HG02938 (cell line): ENCODE data around the gene TMEM47.

ENCODE experiments used
- ATAC-seq: cut with Tn5 transposase; IDR thresholded peaks from one replicate; pipeline ENCODE4 v1.9.1; 2021; ENCODE audit warnings: mild to moderate bottlenecking, moderate library complexity; ENCODE audit not compliant: unreplicated experiment

TMEM47 gene

GRCh38 chrX:34656842-34657725 is at the start of gene TMEM47:
TSS of gene TMEM47 (minus strand) at chrX:34657285. CDS start at chrX:34657029, 256 bp downstream.
- ATAC-seq, result no peak

GRCh38 chrX:34687095-34687494 is 30.0 kb upstream of the TMEM47 start:
- ATAC-seq, result no peak

GRCh38 chrX:34659575-34659974 is 2.5 kb upstream of the TMEM47 start:
- no peak for ATAC-seq

- no peak for ATAC-seq
Measured at GRCh38 chrX:34658326-34658725, 1.2 kb upstream of the TMEM47 start.

GRCh38 chrX:34657726-34658070 is 613 bp upstream of the TMEM47 start:
- ATAC-seq, result no peak

- ATAC-seq, result no peak
Measured at GRCh38 chrX:34656467-34656841, 631 bp downstream of the TMEM47 start.

- ATAC-seq, result no peak
Measured at GRCh38 chrX:34655501-34656455, 1.3 kb downstream of the TMEM47 start.

GRCh38 chrX:34654696-34655490 is 2.2 kb downstream of the TMEM47 start:
- no peak for ATAC-seq

- no peak for ATAC-seq
Measured at GRCh38 chrX:34653811-34654210, 3.3 kb downstream of the TMEM47 start.

- ATAC-seq, result no peak
Measured at GRCh38 chrX:34642849-34643248, 14.2 kb downstream of the TMEM47 start.

- no peak for ATAC-seq
Measured at GRCh38 chrX:34638116-34638515, 19.0 kb downstream of the TMEM47 start.

- ATAC-seq, result no peak
Measured at GRCh38 chrX:34634349-34634748, 22.7 kb downstream of the TMEM47 start.

- ATAC-seq, result no peak
Measured at GRCh38 chrX:34632384-34632783, 24.7 kb downstream of the TMEM47 start.

GRCh38 chrX:34631479-34632220 is 25.4 kb downstream of the TMEM47 start:
- ATAC-seq, result no peak

GRCh38 chrX:34629572-34629971 is 27.5 kb downstream of the TMEM47 start:
- ATAC-seq, result no peak

- no peak for ATAC-seq
Measured at GRCh38 chrX:34624416-34624815, 32.7 kb downstream of the TMEM47 start.

GRCh38 chrX:34619920-34620319 is 37.2 kb downstream of the TMEM47 start:
- ATAC-seq, result no peak

GRCh38 chrX:34612036-34612435 is 45.0 kb downstream of the TMEM47 start:
- no peak for ATAC-seq

GRCh38 chrX:34598362-34598761 is 58.7 kb downstream of the TMEM47 start:
- ATAC-seq, result no peak

- no peak for ATAC-seq
Measured at GRCh38 chrX:34586936-34587335, 70.1 kb downstream of the TMEM47 start.
